Measurements from ENCODE around the gene KDELR1.
A peak's percentile ranks its signal among the peaks of the same experiment; 100 is the strongest.
"Not testable (repeated sequence)": the region's sequence is repeated elsewhere in the genome, so short reads cannot be mapped to it uniquely, and the experiment has no call there.

KDELR1 gene

GRCh38 chr19:48371771-48372170, 19.6 kb downstream of the KDELR1 start:
- not testable (repeated sequence) for H3K4me1 ChIP-seq (ENCODE audit: control insufficient read depth, insufficient read depth, low read length); H3K27ac ChIP-seq (ENCODE audit: insufficient read depth, low read depth, low read length, poor library complexity, severe bottlenecking); H3K9me3 ChIP-seq (ENCODE audit: control insufficient read depth, low read length); H3K36me3 ChIP-seq (ENCODE audit: control insufficient read depth, insufficient read depth, low read length); H3K4me3 ChIP-seq (ENCODE audit: insufficient read depth, low read depth, low read length); H3K27me3 ChIP-seq (ENCODE audit: control insufficient read depth, insufficient read depth, low read length, poor library complexity, severe bottlenecking)
- 91 to 93% methylated on average over 5 of the region's 5 CpGs for WGBS, 2 experiments

- H3K4me1 ChIP-seq (ENCODE audit: control insufficient read depth, insufficient read depth, low read length): no peaks in the 10 kb centered on the region
- no peaks in the 10 kb centered on the region for H3K36me3 ChIP-seq (ENCODE audit: control insufficient read depth, insufficient read depth, low read length)
- no peaks in the 10 kb centered on the region for H3K9me3 ChIP-seq (ENCODE audit: control insufficient read depth, low read length)
- no peaks in the 10 kb centered on the region for H3K27me3 ChIP-seq (ENCODE audit: control insufficient read depth, insufficient read depth, low read length, poor library complexity, severe bottlenecking)
- no peak overlapping the region for H3K4me3 ChIP-seq (ENCODE audit: insufficient read depth, low read depth, low read length)
- WGBS, 2 experiments: 86 to 91% methylated on average over 7 of the region's 7 CpGs
- H3K27ac ChIP-seq (ENCODE audit: insufficient read depth, low read depth, low read length, poor library complexity, severe bottlenecking): no peak overlapping the region
Observed at GRCh38 chr19:48371367-48371766, 20.0 kb downstream of the KDELR1 start.

GRCh38 chr19:48370955-48371354, 20.4 kb downstream of the KDELR1 start:
- Histone ChIP-seq H3K27me3 (ENCODE audit: control insufficient read depth, insufficient read depth, low read length, poor library complexity, severe bottlenecking) (no peaks in the 10 kb centered on the region), H3K4me3 (ENCODE audit: insufficient read depth, low read depth, low read length) (no peak overlapping the region), H3K9me3 (ENCODE audit: control insufficient read depth, low read length) (no peaks in the 10 kb centered on the region), H3K36me3 (ENCODE audit: control insufficient read depth, insufficient read depth, low read length) (no peaks in the 10 kb centered on the region), H3K27ac (ENCODE audit: insufficient read depth, low read depth, low read length, poor library complexity, severe bottlenecking) (no peak overlapping the region), H3K4me1 (ENCODE audit: control insufficient read depth, insufficient read depth, low read length) (no peaks in the 10 kb centered on the region)
- 77 to 82% methylated on average over 4 of the region's 4 CpGs for WGBS, 2 experiments

GRCh38 chr19:48368936-48369335, 22.4 kb downstream of the KDELR1 start:
- H3K36me3 ChIP-seq (ENCODE audit: control insufficient read depth, insufficient read depth, low read length): no peaks in the 10 kb centered on the region
- WGBS, 2 experiments: 89 to 93% methylated on average over 14 of the region's 14 CpGs
- H3K4me1 ChIP-seq (ENCODE audit: control insufficient read depth, insufficient read depth, low read length): no peaks in the 10 kb centered on the region
- H3K27me3 ChIP-seq (ENCODE audit: control insufficient read depth, insufficient read depth, low read length, poor library complexity, severe bottlenecking): no peaks in the 10 kb centered on the region
- no peaks in the 10 kb centered on the region for H3K9me3 ChIP-seq (ENCODE audit: control insufficient read depth, low read length)
- H3K27ac ChIP-seq (ENCODE audit: insufficient read depth, low read depth, low read length, poor library complexity, severe bottlenecking): no peak overlapping the region
- no peak overlapping the region for H3K4me3 ChIP-seq (ENCODE audit: insufficient read depth, low read depth, low read length)

GRCh38 chr19:48367855-48368254, 23.5 kb downstream of the KDELR1 start:
- WGBS, 2 experiments: 87 to 89% methylated on average over 5 of the region's 5 CpGs
- H3K36me3 ChIP-seq (ENCODE audit: control insufficient read depth, insufficient read depth, low read length): no peaks in the 10 kb centered on the region
- no peaks in the 10 kb centered on the region for H3K27me3 ChIP-seq (ENCODE audit: control insufficient read depth, insufficient read depth, low read length, poor library complexity, severe bottlenecking)
- no peak overlapping the region for H3K27ac ChIP-seq (ENCODE audit: insufficient read depth, low read depth, low read length, poor library complexity, severe bottlenecking)
- no peaks in the 10 kb centered on the region for H3K4me1 ChIP-seq (ENCODE audit: control insufficient read depth, insufficient read depth, low read length)
- H3K9me3 ChIP-seq (ENCODE audit: control insufficient read depth, low read length): no peaks in the 10 kb centered on the region
- H3K4me3 ChIP-seq (ENCODE audit: insufficient read depth, low read depth, low read length): no peak overlapping the region

GRCh38 chr19:48365602-48366001, 25.7 kb downstream of the KDELR1 start:
- no peak overlapping the region for H3K4me3 ChIP-seq (ENCODE audit: insufficient read depth, low read depth, low read length)
- no peak overlapping the region for H3K27ac ChIP-seq (ENCODE audit: insufficient read depth, low read depth, low read length, poor library complexity, severe bottlenecking)
- WGBS, 2 experiments: 93 to 94% methylated on average over 11 of the region's 11 CpGs
- no peaks in the 10 kb centered on the region for H3K4me1 ChIP-seq (ENCODE audit: control insufficient read depth, insufficient read depth, low read length)
- H3K36me3 ChIP-seq (ENCODE audit: control insufficient read depth, insufficient read depth, low read length): no peaks in the 10 kb centered on the region
- H3K9me3 ChIP-seq (ENCODE audit: control insufficient read depth, low read length): no peaks in the 10 kb centered on the region
- H3K27me3 ChIP-seq (ENCODE audit: control insufficient read depth, insufficient read depth, low read length, poor library complexity, severe bottlenecking): no peaks in the 10 kb centered on the region

- WGBS, 2 experiments: 83 to 86% methylated on average over 10 of the region's 10 CpGs
- Histone ChIP-seq H3K4me3 (ENCODE audit: insufficient read depth, low read depth, low read length) (no peak overlapping the region), H3K27ac (ENCODE audit: insufficient read depth, low read depth, low read length, poor library complexity, severe bottlenecking) (no peak overlapping the region), H3K27me3 (ENCODE audit: control insufficient read depth, insufficient read depth, low read length, poor library complexity, severe bottlenecking) (no peaks in the 10 kb centered on the region), H3K4me1 (ENCODE audit: control insufficient read depth, insufficient read depth, low read length) (no peaks in the 10 kb centered on the region), H3K9me3 (ENCODE audit: control insufficient read depth, low read length) (no peaks in the 10 kb centered on the region), H3K36me3 (ENCODE audit: control insufficient read depth, insufficient read depth, low read length) (no peaks in the 10 kb centered on the region)
Observed at GRCh38 chr19:48364598-48365348, 26.6 kb downstream of the KDELR1 start.

- Histone ChIP-seq H3K36me3 (ENCODE audit: control insufficient read depth, insufficient read depth, low read length) (no peaks in the 10 kb centered on the region), H3K4me1 (ENCODE audit: control insufficient read depth, insufficient read depth, low read length) (no peaks in the 10 kb centered on the region), H3K9me3 (ENCODE audit: control insufficient read depth, low read length) (no peaks in the 10 kb centered on the region), H3K27ac (ENCODE audit: insufficient read depth, low read depth, low read length, poor library complexity, severe bottlenecking) (peak within 1 kb of the TSS; percentile 20), H3K4me3 (ENCODE audit: insufficient read depth, low read depth, low read length) (peak within 1 kb of the TSS; percentile 55), H3K27me3 (ENCODE audit: control insufficient read depth, insufficient read depth, low read length, poor library complexity, severe bottlenecking) (no peaks in the 10 kb centered on the region)
- WGBS, 2 experiments: 4 to 5% methylated on average over 59 of the region's 59 CpGs
Observed at GRCh38 chr19:48363810-48364597, 27.3 kb downstream of the KDELR1 start, which contains the start of the genes SYNGR4 and TMEM143. Gene SYNGR4, plus strand, starts transcription at chr19:48364367. Its CDS starts 1,476 bp downstream, at chr19:48365843. Gene TMEM143, minus strand, starts transcription at chr19:48363940. Its CDS starts 20 bp downstream, at chr19:48363920.

- Histone ChIP-seq H3K9me3 (ENCODE audit: control insufficient read depth, low read length) (no peaks in the 10 kb centered on the region), H3K4me1 (ENCODE audit: control insufficient read depth, insufficient read depth, low read length) (no peaks in the 10 kb centered on the region), H3K4me3 (ENCODE audit: insufficient read depth, low read depth, low read length) (peak overlapping the region; percentile 55), H3K27ac (ENCODE audit: insufficient read depth, low read depth, low read length, poor library complexity, severe bottlenecking) (peak overlapping the region; percentile 20), H3K27me3 (ENCODE audit: control insufficient read depth, insufficient read depth, low read length, poor library complexity, severe bottlenecking) (no peaks in the 10 kb centered on the region), H3K36me3 (ENCODE audit: control insufficient read depth, insufficient read depth, low read length) (no peaks in the 10 kb centered on the region)
- 3 to 4% methylated on average over 10 of the region's 10 CpGs for WGBS, 2 experiments
Observed at GRCh38 chr19:48363500-48363809, 27.9 kb downstream of the KDELR1 start.

- Histone ChIP-seq H3K9me3 (ENCODE audit: control insufficient read depth, low read length) (no peaks in the 10 kb centered on the region), H3K36me3 (ENCODE audit: control insufficient read depth, insufficient read depth, low read length) (no peaks in the 10 kb centered on the region), H3K4me1 (ENCODE audit: control insufficient read depth, insufficient read depth, low read length) (no peaks in the 10 kb centered on the region), H3K4me3 (ENCODE audit: insufficient read depth, low read depth, low read length) (peak overlapping the region; percentile 55), H3K27me3 (ENCODE audit: control insufficient read depth, insufficient read depth, low read length, poor library complexity, severe bottlenecking) (no peaks in the 10 kb centered on the region), H3K27ac (ENCODE audit: insufficient read depth, low read depth, low read length, poor library complexity, severe bottlenecking) (peak overlapping the region; percentile 20)
- 4 to 5% methylated on average over 26 of the region's 26 CpGs for WGBS, 2 experiments
Observed at GRCh38 chr19:48362716-48363499, 28.4 kb downstream of the KDELR1 start.

Measured in ectodermal cell (in vitro differentiated cells).